Ureter (tissue), 1 donor: Measurements from ENCODE around the gene RTL10. TPM values are rescaled to one million over a fixed set of nuclear protein-coding genes. Genes with fewer than 3 reads are reported as not detected.
"Not testable (repeated sequence)": the region's sequence is repeated elsewhere in the genome, so short reads cannot be mapped to it uniquely, and the experiment has no call there.

ENCODE experiments used
- DNase-seq: peaks from one replicate; pipeline ENCODE4 v3.0.0-alpha.2; 2020; ENCODE audit warnings: low spot score
- total RNA-seq: library from RNA; stranded (reverse); gene quantifications from one replicate; pipeline ENCODE4 v1.2.4, GENCODE V29; 2023
- donor health status: DM: yes; HTN: yes; CAD: no.

Gene RTL10
- total RNA-seq, 1 donor from 2014 or later: 28.6 TPM

GRCh38 chr22:19844377-19845053 is 10.2 kb downstream of the RTL10 start:
- peak; percentile 73 for DNase-seq

GRCh38 chr22:19843857-19844376 is 10.8 kb downstream of the RTL10 start:
- no peak for DNase-seq

GRCh38 chr22:19843107-19843856 is 11.4 kb downstream of the RTL10 start:
- DNase-seq: peak; percentile 53

- DNase-seq: no peak
These were observed 12.1 kb downstream of the RTL10 start for GRCh38 chr22:19842393-19843106.

GRCh38 chr22:19841641-19842392 is 12.9 kb downstream of the RTL10 start:
- DNase-seq: no peak

- DNase-seq: no peak
These were observed 13.6 kb downstream of the RTL10 start for GRCh38 chr22:19840955-19841640.

- DNase-seq: no peak
These were observed 14.6 kb downstream of the RTL10 start for GRCh38 chr22:19840059-19840458.

- DNase-seq: no peak
These were observed 16.8 kb downstream of the RTL10 start for GRCh38 chr22:19837915-19838314.

- no peak for DNase-seq
These were observed 18.2 kb downstream of the RTL10 start for GRCh38 chr22:19836512-19836911.

- DNase-seq: no peak
These were observed 20.1 kb downstream of the RTL10 start for GRCh38 chr22:19834599-19834998.

- DNase-seq: not testable (repeated sequence)
These were observed 21.3 kb downstream of the RTL10 start for GRCh38 chr22:19833327-19833726.

- DNase-seq: peak; percentile 36
These were observed 22.1 kb downstream of the RTL10 start for GRCh38 chr22:19832476-19833108.

- not testable (repeated sequence) for DNase-seq
These were observed 22.7 kb downstream of the RTL10 start for GRCh38 chr22:19831979-19832378.

GRCh38 chr22:19831016-19831415 is 23.7 kb downstream of the RTL10 start:
- no peak for DNase-seq

- no peak for DNase-seq
These were observed 26.7 kb downstream of the RTL10 start for GRCh38 chr22:19828035-19828401.

- DNase-seq: no peak
These were observed 27.2 kb downstream of the RTL10 start for GRCh38 chr22:19827341-19828034.

GRCh38 chr22:19826619-19826950 is 28.1 kb downstream of the RTL10 start:
- no peak for DNase-seq

GRCh38 chr22:19825904-19826618 is 28.6 kb downstream of the RTL10 start:
- peak; percentile 43 for DNase-seq

- DNase-seq: peak; percentile 40
These were observed 29.7 kb downstream of the RTL10 start for GRCh38 chr22:19824926-19825339.
